Uterus (tissue), 2 donors: ENCODE results near the gene HLA-DPA1.

Experiments
- POLR2A ChIP-seq, 2 donors: fragments of 450-650 bp; IDR thresholded peaks; one replicate each; pipeline ENCODE4 v1.6.1; 2016; ENCODE audit warnings: antibody characterized with exemption in 2 of 2, mild to moderate bottlenecking in 1 of 2, moderate library complexity in 1 of 2
- TF ChIP-seq, protein P1 (sequence below), 4 experiments: fragments of 200-600 bp in 2 of 4; fragments of 450-650 bp in 2 of 4; sonication (generic) in 2 of 4; IDR thresholded peaks; one replicate each; pipeline ENCODE4 v1.5.1; 2016 to 2019; ENCODE audit warnings: antibody characterized with exemption in 4 of 4, mild to moderate bottlenecking in 2 of 4, moderate library complexity in 1 of 4

DNA sequence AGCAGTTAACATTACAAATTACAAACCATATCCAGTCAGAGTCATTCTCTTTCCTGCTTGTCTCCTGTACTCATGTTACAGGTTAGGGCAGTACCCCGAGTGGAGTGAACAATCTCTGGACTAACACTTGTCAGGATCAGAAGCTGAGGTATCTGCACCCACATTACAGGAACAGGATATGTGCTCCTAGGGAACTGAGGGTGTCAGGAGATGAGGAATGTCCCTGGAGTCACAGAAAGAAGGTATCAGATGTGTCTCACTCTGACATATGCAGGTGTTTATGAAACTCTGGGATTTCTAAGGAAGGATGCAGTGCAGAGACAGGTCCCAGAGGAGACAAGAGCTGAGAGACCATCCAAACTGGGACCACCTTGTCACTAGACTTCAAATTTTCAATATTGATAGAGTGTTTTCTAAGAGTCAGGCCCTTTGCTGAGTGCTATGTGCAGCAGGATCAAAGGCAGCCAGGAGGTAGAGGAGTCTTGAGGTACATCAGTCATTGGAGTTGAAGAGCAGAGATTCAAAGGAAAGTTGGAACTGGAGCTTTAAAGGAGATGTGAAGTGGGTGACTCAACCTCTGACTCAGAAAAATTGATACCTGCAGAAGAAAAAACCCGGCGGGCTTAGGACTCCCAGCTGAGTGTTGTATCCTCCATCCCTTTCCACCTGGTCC, 14.9 kb upstream of the HLA-DPA1 start:
- TF ChIP-seq, protein P1, sequence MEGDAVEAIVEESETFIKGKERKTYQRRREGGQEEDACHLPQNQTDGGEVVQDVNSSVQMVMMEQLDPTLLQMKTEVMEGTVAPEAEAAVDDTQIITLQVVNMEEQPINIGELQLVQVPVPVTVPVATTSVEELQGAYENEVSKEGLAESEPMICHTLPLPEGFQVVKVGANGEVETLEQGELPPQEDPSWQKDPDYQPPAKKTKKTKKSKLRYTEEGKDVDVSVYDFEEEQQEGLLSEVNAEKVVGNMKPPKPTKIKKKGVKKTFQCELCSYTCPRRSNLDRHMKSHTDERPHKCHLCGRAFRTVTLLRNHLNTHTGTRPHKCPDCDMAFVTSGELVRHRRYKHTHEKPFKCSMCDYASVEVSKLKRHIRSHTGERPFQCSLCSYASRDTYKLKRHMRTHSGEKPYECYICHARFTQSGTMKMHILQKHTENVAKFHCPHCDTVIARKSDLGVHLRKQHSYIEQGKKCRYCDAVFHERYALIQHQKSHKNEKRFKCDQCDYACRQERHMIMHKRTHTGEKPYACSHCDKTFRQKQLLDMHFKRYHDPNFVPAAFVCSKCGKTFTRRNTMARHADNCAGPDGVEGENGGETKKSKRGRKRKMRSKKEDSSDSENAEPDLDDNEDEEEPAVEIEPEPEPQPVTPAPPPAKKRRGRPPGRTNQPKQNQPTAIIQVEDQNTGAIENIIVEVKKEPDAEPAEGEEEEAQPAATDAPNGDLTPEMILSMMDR (IDR thresholded peaks at IDR 0.05), result no peak
- no peak for TF ChIP-seq POLR2A (IDR thresholded peaks at IDR 0.05)
